ELR (cell line): ENCODE measurements around the gene COX7B2.

Experiments used
- DNase-seq: peaks from one replicate; pipeline ENCODE4 v3.0.0-alpha.2; 2015; ENCODE audit warnings: low read depth

The COX7B2 gene

GRCh38 chr4:46909078-46909477, at the start of gene COX7B2:
COX7B2 (minus strand) TSS chr4:46909245; CDS start chr4:46735192, 174,053 bp downstream.
- DNase-seq, result no peak

GRCh38 chr4:46956451-46956850, 47.4 kb upstream of the COX7B2 start:
- peak; percentile 4 for DNase-seq

- no peak for DNase-seq
Measured at GRCh38 chr4:46955601-46956000, 46.6 kb upstream of the COX7B2 start.

GRCh38 chr4:46954643-46955042, 45.6 kb upstream of the COX7B2 start:
- DNase-seq, result no peak

- no peak for DNase-seq
Measured at GRCh38 chr4:46953564-46953963, 44.5 kb upstream of the COX7B2 start.

GRCh38 chr4:46952451-46952850, 43.4 kb upstream of the COX7B2 start:
- DNase-seq, result no peak

GRCh38 chr4:46950826-46951225, 41.8 kb upstream of the COX7B2 start:
- no peak for DNase-seq

- DNase-seq, result no peak
Measured at GRCh38 chr4:46949822-46950221, 40.8 kb upstream of the COX7B2 start.

- no peak for DNase-seq
Measured at GRCh38 chr4:46947541-46947940, 38.5 kb upstream of the COX7B2 start.

GRCh38 chr4:46946919-46947536, 38.0 kb upstream of the COX7B2 start:
- peak; percentile 47 for DNase-seq

GRCh38 chr4:46945062-46945461, 36.0 kb upstream of the COX7B2 start:
- no peak for DNase-seq

- no peak for DNase-seq
Measured at GRCh38 chr4:46944345-46944744, 35.3 kb upstream of the COX7B2 start.

- DNase-seq, result no peak
Measured at GRCh38 chr4:46937493-46937892, 28.4 kb upstream of the COX7B2 start.

GRCh38 chr4:46934726-46935125, 25.7 kb upstream of the COX7B2 start:
- DNase-seq, result no peak

GRCh38 chr4:46933686-46934085, 24.6 kb upstream of the COX7B2 start:
- peak; percentile 77 for DNase-seq

- DNase-seq, result peak; percentile 62
Measured at GRCh38 chr4:46931981-46932380, 22.9 kb upstream of the COX7B2 start.

- DNase-seq, result no peak
Measured at GRCh38 chr4:46930891-46931290, 21.8 kb upstream of the COX7B2 start.

- DNase-seq, result no peak
Measured at GRCh38 chr4:46927201-46927600, 18.2 kb upstream of the COX7B2 start.

- no peak for DNase-seq
Measured at GRCh38 chr4:46924789-46925529, 15.9 kb upstream of the COX7B2 start.

- DNase-seq, result no peak
Measured at GRCh38 chr4:46922205-46922604, 13.2 kb upstream of the COX7B2 start.

GRCh38 chr4:46908148-46908547, 897 bp downstream of the COX7B2 start:
- no peak for DNase-seq

GRCh38 chr4:46900082-46900481, 9.0 kb downstream of the COX7B2 start:
- DNase-seq, result no peak

- DNase-seq, result no peak
Measured at GRCh38 chr4:46894826-46895225, 14.2 kb downstream of the COX7B2 start.

GRCh38 chr4:46890056-46890455, 19.0 kb downstream of the COX7B2 start:
- no peak for DNase-seq
